ENCODE results near the gene SCRT2.

The SCRT2 gene

GRCh38 chr20:650954-651353 is 24.6 kb downstream of the SCRT2 start:
- TF ChIP-seq CTCF (IDR thresholded peaks at IDR 0.05; ENCODE audit: insufficient read depth, low read depth, low read length, missing control alignments), result no peak
- H3K4me3 ChIP-seq (ENCODE audit: low read length), result no peak overlapping the region
- no peak for DNase-seq (ENCODE audit: low read depth)

GRCh38 chr20:650281-650680 is 25.3 kb downstream of the SCRT2 start:
- no peak for TF ChIP-seq CTCF (IDR thresholded peaks at IDR 0.05; ENCODE audit: insufficient read depth, low read depth, low read length, missing control alignments)
- no peak overlapping the region for H3K4me3 ChIP-seq (ENCODE audit: low read length)
- no peak for DNase-seq (ENCODE audit: low read depth)

- no peak overlapping the region for H3K4me3 ChIP-seq (ENCODE audit: low read length)
- no peak for TF ChIP-seq CTCF (IDR thresholded peaks at IDR 0.05; ENCODE audit: insufficient read depth, low read depth, low read length, missing control alignments)
- no peak for DNase-seq (ENCODE audit: low read depth)
These were observed 28.1 kb downstream of the SCRT2 start for GRCh38 chr20:647479-648019.

GRCh38 chr20:646868-647233 is 28.8 kb downstream of the SCRT2 start:
- no peak for DNase-seq (ENCODE audit: low read depth)
- H3K4me3 ChIP-seq (ENCODE audit: low read length), result no peak overlapping the region
- no peak for TF ChIP-seq CTCF (IDR thresholded peaks at IDR 0.05; ENCODE audit: insufficient read depth, low read depth, low read length, missing control alignments)

- no peak overlapping the region for H3K4me3 ChIP-seq (ENCODE audit: low read length)
- no peak for TF ChIP-seq CTCF (IDR thresholded peaks at IDR 0.05; ENCODE audit: insufficient read depth, low read depth, low read length, missing control alignments)
- no peak for DNase-seq (ENCODE audit: low read depth)
These were observed 29.3 kb downstream of the SCRT2 start for GRCh38 chr20:646107-646867.

GRCh38 chr20:645318-646106 is 30.1 kb downstream of the SCRT2 start:
- peak; percentile 69 for DNase-seq (ENCODE audit: low read depth)
- TF ChIP-seq CTCF (IDR thresholded peaks at IDR 0.05; ENCODE audit: insufficient read depth, low read depth, low read length, missing control alignments), result peak; percentile 90
- no peak overlapping the region for H3K4me3 ChIP-seq (ENCODE audit: low read length)
